ENCODE data around the gene DGKG.

DGKG gene

GRCh38 chr3:186360779-186361178 is 1.3 kb downstream of the DGKG start:
- no peak for TF ChIP-seq CTCF (IDR thresholded peaks at IDR 0.05; ENCODE audit: insufficient read depth, low read depth, low read length, missing control alignments)
- H3K4me3 ChIP-seq (ENCODE audit: low read depth, low read length): no peak overlapping the region
- no peak for DNase-seq (ENCODE audit: low read depth)

- no peak for TF ChIP-seq CTCF (IDR thresholded peaks at IDR 0.05; ENCODE audit: insufficient read depth, low read depth, low read length, missing control alignments)
- DNase-seq (ENCODE audit: low read depth): no peak
- H3K4me3 ChIP-seq (ENCODE audit: low read depth, low read length): no peak overlapping the region
Measured at GRCh38 chr3:186359078-186359477, 3.0 kb downstream of the DGKG start.

- no peak for TF ChIP-seq CTCF (IDR thresholded peaks at IDR 0.05; ENCODE audit: insufficient read depth, low read depth, low read length, missing control alignments)
- no peak overlapping the region for H3K4me3 ChIP-seq (ENCODE audit: low read depth, low read length)
- no peak for DNase-seq (ENCODE audit: low read depth)
Measured at GRCh38 chr3:186356152-186356551, 5.9 kb downstream of the DGKG start.

- TF ChIP-seq CTCF (IDR thresholded peaks at IDR 0.05; ENCODE audit: insufficient read depth, low read depth, low read length, missing control alignments): no peak
- no peak overlapping the region for H3K4me3 ChIP-seq (ENCODE audit: low read depth, low read length)
- DNase-seq (ENCODE audit: low read depth): no peak
Measured at GRCh38 chr3:186354100-186354499, 7.9 kb downstream of the DGKG start.

- TF ChIP-seq CTCF (IDR thresholded peaks at IDR 0.05; ENCODE audit: insufficient read depth, low read depth, low read length, missing control alignments): no peak
- no peak overlapping the region for H3K4me3 ChIP-seq (ENCODE audit: low read depth, low read length)
- no peak for DNase-seq (ENCODE audit: low read depth)
Measured at GRCh38 chr3:186352369-186352768, 9.7 kb downstream of the DGKG start.

- H3K4me3 ChIP-seq (ENCODE audit: low read depth, low read length): no peak overlapping the region
- no peak for TF ChIP-seq CTCF (IDR thresholded peaks at IDR 0.05; ENCODE audit: insufficient read depth, low read depth, low read length, missing control alignments)
- peak; percentile 32 for DNase-seq (ENCODE audit: low read depth)
Measured at GRCh38 chr3:186342197-186342596, 19.8 kb downstream of the DGKG start.

GRCh38 chr3:186340204-186340603 is 21.8 kb downstream of the DGKG start:
- TF ChIP-seq CTCF (IDR thresholded peaks at IDR 0.05; ENCODE audit: insufficient read depth, low read depth, low read length, missing control alignments): no peak
- no peak for DNase-seq (ENCODE audit: low read depth)
- H3K4me3 ChIP-seq (ENCODE audit: low read depth, low read length): no peak overlapping the region
